Mesothelial cell of epicardium (in vitro differentiated cells): Measurements from ENCODE around the gene ALKBH2. TPM values are rescaled to one million over a fixed set of nuclear protein-coding genes. Genes with fewer than 3 reads are reported as not detected.

Source experiments
- DNase-seq, 2 experiments: peaks; one replicate each; pipeline ENCODE4 v3.0.0; 2021; ENCODE audit warnings: low spot score in 2 of 2; ENCODE audit not compliant: unreplicated experiment in 2 of 2
- H3K27ac Mint-ChIP-seq: 2 replicates; pipeline ENCODE4 v1.8.0; 2021; ENCODE audit warnings: mixed read lengths
- H3K27me3 Mint-ChIP-seq: 2 replicates; pipeline ENCODE4 v1.8.0; 2021; ENCODE audit warnings: low read depth, mixed read lengths
- H3K36me3 Mint-ChIP-seq: 2 replicates; pipeline ENCODE4 v1.8.0; 2021; ENCODE audit warnings: mixed read lengths
- H3K4me1 Mint-ChIP-seq: 2 replicates; pipeline ENCODE4 v1.8.0; 2021; ENCODE audit warnings: mixed read lengths
- H3K4me3 Mint-ChIP-seq: 2 replicates; pipeline ENCODE4 v1.8.0; 2021; ENCODE audit warnings: mild to moderate bottlenecking, moderate library complexity, mixed read lengths
- H3K9me3 Mint-ChIP-seq: 2 replicates; pipeline ENCODE4 v1.8.0; 2021; ENCODE audit warnings: mixed read lengths
- total RNA-seq: library from RNA; stranded (reverse); gene quantifications from 3 replicates; pipeline ENCODE4 v1.2.1, GENCODE V29; 2021
- TF ChIP-seq, protein P1 (sequence below): fragments of 200-600 bp; sonication (generic); IDR thresholded peaks from one replicate; pipeline ENCODE4 v1.5.0; 2021; ENCODE audit warnings: antibody characterized with exemption; ENCODE audit not compliant: unreplicated experiment

ALKBH2 gene
- total RNA-seq, 1 donor from 2014 or later = 37.3 TPM

- TF ChIP-seq, protein P1, sequence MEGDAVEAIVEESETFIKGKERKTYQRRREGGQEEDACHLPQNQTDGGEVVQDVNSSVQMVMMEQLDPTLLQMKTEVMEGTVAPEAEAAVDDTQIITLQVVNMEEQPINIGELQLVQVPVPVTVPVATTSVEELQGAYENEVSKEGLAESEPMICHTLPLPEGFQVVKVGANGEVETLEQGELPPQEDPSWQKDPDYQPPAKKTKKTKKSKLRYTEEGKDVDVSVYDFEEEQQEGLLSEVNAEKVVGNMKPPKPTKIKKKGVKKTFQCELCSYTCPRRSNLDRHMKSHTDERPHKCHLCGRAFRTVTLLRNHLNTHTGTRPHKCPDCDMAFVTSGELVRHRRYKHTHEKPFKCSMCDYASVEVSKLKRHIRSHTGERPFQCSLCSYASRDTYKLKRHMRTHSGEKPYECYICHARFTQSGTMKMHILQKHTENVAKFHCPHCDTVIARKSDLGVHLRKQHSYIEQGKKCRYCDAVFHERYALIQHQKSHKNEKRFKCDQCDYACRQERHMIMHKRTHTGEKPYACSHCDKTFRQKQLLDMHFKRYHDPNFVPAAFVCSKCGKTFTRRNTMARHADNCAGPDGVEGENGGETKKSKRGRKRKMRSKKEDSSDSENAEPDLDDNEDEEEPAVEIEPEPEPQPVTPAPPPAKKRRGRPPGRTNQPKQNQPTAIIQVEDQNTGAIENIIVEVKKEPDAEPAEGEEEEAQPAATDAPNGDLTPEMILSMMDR = no peak
- Mint-ChIP-seq H3K9me3 (no peaks in the 10 kb centered on the region), H3K36me3 (peaks cover 33% of the 10 kb centered on the region), H3K4me1 (peaks cover 19% of the 10 kb centered on the region), H3K27me3 (no peaks in the 10 kb centered on the region), H3K4me3 (no peak overlapping the region), H3K27ac (no peak overlapping the region)
- DNase-seq = no peak
These were observed 7.5 kb upstream of the ALKBH2 start for GRCh38 chr12:109100741-109101140.

DNA sequence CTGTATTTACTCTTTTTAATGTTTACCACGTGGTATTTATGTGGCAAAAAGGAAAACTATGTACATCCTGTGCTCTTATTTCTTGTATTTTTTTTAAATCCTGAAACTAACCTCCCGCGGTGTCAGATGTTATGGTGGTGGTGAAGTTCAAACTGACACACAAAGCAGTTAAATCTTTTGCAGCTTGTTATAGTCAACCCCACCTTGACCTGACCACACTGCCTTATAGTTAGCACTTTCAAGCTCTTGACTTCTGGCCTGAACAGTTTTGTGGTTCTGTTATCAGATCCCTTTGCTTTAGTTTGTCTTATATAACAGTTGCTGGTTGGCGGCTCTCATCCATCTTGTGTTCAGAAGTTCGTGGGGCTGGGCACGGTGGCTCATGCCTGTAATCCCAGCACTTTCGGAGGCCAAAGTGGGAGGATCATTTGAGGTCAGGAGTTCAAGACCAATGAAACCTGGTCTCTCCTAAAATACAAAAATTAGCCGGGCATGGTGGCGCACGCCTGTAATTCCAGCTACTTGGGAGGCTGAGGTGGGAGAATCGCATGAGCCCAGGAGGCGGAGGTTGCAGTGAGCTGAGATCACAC is 6.3 kb upstream of the ALKBH2 start:
- H3K4me3 Mint-ChIP-seq = peak overlapping the region; percentile 91
- no peaks in the 10 kb centered on the region for H3K9me3 Mint-ChIP-seq
- H3K36me3 Mint-ChIP-seq = peaks cover 26% of the 10 kb centered on the region
- no peaks in the 10 kb centered on the region for H3K27me3 Mint-ChIP-seq
- H3K27ac Mint-ChIP-seq = peak overlapping the region; percentile 16
- TF ChIP-seq, protein P1 = no peak
- DNase-seq = no peak
- H3K4me1 Mint-ChIP-seq = peaks cover 19% of the 10 kb centered on the region

DNA sequence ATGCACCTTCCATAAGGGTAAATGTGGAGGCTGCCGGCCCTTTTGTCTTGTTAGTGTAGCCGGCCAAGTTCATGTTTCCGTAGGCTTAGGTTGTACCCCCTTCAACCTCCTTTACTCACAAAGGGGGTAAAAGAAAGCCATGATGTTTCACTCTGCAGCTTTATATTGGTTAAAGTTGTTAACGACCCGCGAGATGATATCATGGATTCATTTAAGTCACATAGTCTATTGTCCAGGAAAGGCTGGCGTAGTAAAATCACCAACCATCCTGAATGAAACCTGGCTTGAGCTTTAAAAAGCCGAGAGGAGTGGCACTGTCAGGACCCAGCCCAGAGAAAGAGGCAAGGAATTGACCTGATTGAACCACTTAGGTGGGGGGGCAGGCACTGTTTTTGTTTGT is 5.4 kb upstream of the ALKBH2 start:
- H3K4me3 Mint-ChIP-seq = peak overlapping the region; percentile 91
- H3K9me3 Mint-ChIP-seq = no peaks in the 10 kb centered on the region
- peaks cover 19% of the 10 kb centered on the region for H3K4me1 Mint-ChIP-seq
- peak overlapping the region; percentile 97 for H3K27ac Mint-ChIP-seq
- peaks cover 23% of the 10 kb centered on the region for H3K36me3 Mint-ChIP-seq
- no peak for DNase-seq
- TF ChIP-seq, protein P1 = no peak
- H3K27me3 Mint-ChIP-seq = no peaks in the 10 kb centered on the region

- peak; percentile 60 to 78 for DNase-seq
- peak overlapping the region; percentile 97 for H3K27ac Mint-ChIP-seq
- H3K27me3 Mint-ChIP-seq = no peaks in the 10 kb centered on the region
- no peaks in the 10 kb centered on the region for H3K9me3 Mint-ChIP-seq
- TF ChIP-seq, protein P1 = no peak
- H3K4me1 Mint-ChIP-seq = peaks cover 22% of the 10 kb centered on the region
- H3K4me3 Mint-ChIP-seq = peak overlapping the region; percentile 91
- H3K36me3 Mint-ChIP-seq = peaks cover 20% of the 10 kb centered on the region
These were observed 4.9 kb upstream of the ALKBH2 start for GRCh38 chr12:109098183-109098604.

DNA sequence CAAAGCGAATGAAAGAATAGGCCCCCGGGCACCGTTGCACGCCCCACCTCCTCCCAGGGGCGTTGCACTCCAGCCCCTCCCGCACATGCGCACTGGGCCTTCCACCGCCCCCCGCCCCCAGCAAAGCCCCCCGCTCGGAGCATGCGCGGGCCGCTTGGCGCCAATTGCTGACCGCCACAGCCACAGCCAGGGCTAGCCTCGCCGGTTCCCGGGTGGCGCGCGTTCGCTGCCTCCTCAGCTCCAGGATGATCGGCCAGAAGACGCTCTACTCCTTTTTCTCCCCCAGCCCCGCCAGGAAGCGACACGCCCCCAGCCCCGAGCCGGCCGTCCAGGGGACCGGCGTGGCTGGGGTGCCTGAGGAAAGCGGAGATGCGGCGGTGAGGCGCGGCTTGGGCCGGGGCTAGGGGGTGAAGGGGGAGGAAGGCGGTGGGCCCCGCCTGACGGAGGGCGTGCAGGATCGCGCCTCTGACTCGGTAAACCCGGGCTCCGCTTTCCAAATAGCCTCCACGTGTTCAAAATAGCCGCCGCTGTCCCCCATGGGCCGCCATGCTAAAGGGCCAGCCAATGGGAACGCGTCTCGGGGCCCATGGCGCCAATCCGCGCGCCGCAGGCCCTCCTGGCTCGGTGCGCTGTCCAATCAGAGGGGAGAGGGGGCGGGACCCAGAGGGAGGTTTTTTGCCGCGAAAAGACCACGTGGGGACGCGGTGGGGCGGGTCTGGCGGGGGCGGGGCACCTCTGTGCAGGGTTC is 4.3 kb upstream of the ALKBH2 start, which contains the start of gene UNG:
Gene UNG (plus strand): TSS at position 163 of the 748 bp plus-strand sequence. CDS start 83 bp downstream, at position 246.
- H3K27ac Mint-ChIP-seq = peak within 1 kb of the TSS; percentile 97
- peak within 1 kb of the TSS; percentile 91 for H3K4me3 Mint-ChIP-seq
- TF ChIP-seq, protein P1 = no peak
- H3K9me3 Mint-ChIP-seq = no peaks in the 10 kb centered on the region
- peaks cover 28% of the 10 kb centered on the region for H3K4me1 Mint-ChIP-seq
- peak; percentile 98 for DNase-seq
- no peaks in the 10 kb centered on the region for H3K27me3 Mint-ChIP-seq
- H3K36me3 Mint-ChIP-seq = peaks cover 18% of the 10 kb centered on the region
